ENCODE measurements around the gene RAPGEF1.

DNA sequence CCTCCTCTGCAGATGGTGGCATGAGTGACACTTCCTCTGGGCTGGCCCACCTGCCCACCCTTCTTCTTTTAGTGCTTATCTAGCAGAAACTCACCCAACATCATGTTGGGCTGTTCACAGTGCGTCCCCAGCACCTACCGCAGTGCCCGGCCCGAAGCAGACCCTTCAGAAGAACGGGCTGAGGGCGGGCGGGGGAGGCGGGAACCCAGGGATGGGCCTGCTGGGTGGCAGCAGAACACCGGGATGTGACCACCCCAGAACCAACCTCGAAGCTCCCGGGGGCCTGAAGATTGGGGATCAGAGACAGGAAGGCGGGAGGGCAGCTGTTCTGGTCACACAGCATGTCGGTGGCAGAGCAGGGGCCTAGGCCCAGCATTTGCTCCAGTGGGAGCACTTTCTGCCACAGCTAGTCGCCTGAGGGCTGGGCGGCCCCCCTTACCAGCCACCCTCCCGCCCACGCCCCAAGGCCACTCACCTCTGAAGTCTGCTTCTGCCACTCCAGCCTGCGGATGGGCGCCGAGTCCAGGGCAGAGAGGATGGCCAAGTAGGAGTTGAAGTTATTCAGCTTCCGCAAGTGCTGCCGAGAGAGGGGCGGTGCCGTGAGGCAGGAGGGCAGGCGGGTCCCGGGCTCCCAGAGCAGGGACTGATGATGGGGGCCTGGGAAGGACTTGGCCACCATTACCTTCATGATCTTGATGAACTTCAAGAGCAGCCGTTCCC, 155.9 kb downstream of the RAPGEF1 start:
- TF ChIP-seq YY1 (IDR thresholded peaks at IDR 0.05; ENCODE audit: low read depth) = no peak
- TF ChIP-seq EP300 (IDR thresholded peaks at IDR 0.05; ENCODE audit: borderline replicate concordance) = no peak
- TF ChIP-seq, protein P1, sequence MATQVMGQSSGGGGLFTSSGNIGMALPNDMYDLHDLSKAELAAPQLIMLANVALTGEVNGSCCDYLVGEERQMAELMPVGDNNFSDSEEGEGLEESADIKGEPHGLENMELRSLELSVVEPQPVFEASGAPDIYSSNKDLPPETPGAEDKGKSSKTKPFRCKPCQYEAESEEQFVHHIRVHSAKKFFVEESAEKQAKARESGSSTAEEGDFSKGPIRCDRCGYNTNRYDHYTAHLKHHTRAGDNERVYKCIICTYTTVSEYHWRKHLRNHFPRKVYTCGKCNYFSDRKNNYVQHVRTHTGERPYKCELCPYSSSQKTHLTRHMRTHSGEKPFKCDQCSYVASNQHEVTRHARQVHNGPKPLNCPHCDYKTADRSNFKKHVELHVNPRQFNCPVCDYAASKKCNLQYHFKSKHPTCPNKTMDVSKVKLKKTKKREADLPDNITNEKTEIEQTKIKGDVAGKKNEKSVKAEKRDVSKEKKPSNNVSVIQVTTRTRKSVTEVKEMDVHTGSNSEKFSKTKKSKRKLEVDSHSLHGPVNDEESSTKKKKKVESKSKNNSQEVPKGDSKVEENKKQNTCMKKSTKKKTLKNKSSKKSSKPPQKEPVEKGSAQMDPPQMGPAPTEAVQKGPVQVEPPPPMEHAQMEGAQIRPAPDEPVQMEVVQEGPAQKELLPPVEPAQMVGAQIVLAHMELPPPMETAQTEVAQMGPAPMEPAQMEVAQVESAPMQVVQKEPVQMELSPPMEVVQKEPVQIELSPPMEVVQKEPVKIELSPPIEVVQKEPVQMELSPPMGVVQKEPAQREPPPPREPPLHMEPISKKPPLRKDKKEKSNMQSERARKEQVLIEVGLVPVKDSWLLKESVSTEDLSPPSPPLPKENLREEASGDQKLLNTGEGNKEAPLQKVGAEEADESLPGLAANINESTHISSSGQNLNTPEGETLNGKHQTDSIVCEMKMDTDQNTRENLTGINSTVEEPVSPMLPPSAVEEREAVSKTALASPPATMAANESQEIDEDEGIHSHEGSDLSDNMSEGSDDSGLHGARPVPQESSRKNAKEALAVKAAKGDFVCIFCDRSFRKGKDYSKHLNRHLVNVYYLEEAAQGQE (IDR thresholded peaks at IDR 0.05; ENCODE audit: low read depth) = no peak
- TF ChIP-seq EGR1 (IDR thresholded peaks at IDR 0.05) = no peak
